Transverse colon (tissue), 3 donors: Measurements from ENCODE around the gene PTPN20.
"Not testable (repeated sequence)": the region's sequence is repeated elsewhere in the genome, so short reads cannot be mapped to it uniquely, and the experiment has no call there.

Source experiments
- EP300 ChIP-seq: sonication (generic); formaldehyde crosslinking; IDR thresholded peaks from one replicate; pipeline ENCODE4 v1.6.1; 2017; ENCODE audit warnings: antibody characterized with exemption, low read depth
- TF ChIP-seq, protein P1 (sequence below), 5 experiments: fragments of 200-600 bp in 3 of 5; fragments of 450-650 bp in 2 of 5; sonication (generic) in 3 of 5; IDR thresholded peaks; 1 replicate in 2 of 5; 2 replicates in 3 of 5; pipeline ENCODE4 v1.5.1; 2016 to 2017; ENCODE audit warnings: antibody characterized with exemption in 5 of 5, inconsistent platforms in 3 of 5, mild to moderate bottlenecking in 2 of 5, moderate library complexity in 1 of 5

DNA sequence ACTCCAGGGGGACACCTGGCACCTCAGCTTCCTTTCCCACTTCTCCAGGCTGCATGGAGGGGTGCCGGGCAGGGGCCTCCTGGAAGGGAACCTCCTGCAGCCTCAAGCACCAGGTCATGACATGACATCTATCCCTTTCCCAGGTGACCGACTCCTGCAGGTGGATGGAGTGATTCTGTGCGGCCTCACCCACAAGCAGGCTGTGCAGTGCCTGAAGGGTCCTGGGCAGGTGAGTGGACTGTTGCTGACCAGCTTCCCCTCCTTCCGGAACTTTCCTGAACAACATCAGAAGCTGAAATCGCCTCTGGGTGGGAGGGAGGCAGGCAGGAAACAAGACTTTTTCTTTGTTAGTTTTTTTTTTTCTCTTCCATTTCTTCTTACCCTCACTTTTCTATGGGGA, 34.5 kb upstream of the PTPN20 start:
- TF ChIP-seq, protein P1, sequence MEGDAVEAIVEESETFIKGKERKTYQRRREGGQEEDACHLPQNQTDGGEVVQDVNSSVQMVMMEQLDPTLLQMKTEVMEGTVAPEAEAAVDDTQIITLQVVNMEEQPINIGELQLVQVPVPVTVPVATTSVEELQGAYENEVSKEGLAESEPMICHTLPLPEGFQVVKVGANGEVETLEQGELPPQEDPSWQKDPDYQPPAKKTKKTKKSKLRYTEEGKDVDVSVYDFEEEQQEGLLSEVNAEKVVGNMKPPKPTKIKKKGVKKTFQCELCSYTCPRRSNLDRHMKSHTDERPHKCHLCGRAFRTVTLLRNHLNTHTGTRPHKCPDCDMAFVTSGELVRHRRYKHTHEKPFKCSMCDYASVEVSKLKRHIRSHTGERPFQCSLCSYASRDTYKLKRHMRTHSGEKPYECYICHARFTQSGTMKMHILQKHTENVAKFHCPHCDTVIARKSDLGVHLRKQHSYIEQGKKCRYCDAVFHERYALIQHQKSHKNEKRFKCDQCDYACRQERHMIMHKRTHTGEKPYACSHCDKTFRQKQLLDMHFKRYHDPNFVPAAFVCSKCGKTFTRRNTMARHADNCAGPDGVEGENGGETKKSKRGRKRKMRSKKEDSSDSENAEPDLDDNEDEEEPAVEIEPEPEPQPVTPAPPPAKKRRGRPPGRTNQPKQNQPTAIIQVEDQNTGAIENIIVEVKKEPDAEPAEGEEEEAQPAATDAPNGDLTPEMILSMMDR (IDR thresholded peaks at IDR 0.05), result not testable (repeated sequence)
- TF ChIP-seq EP300, result not testable (repeated sequence)
